ENCODE measurements around the gene CAMK2N1. TPM values are rescaled to one million over a fixed set of nuclear protein-coding genes. Genes with fewer than 3 reads are reported as not detected.
A peak's percentile ranks its signal among the peaks of the same experiment; 100 is the strongest.

CAMK2N1 gene
- total and polyA plus RNA-seq, 2 experiments from 2014 or later: 38.5 to 45.5 TPM

DNA sequence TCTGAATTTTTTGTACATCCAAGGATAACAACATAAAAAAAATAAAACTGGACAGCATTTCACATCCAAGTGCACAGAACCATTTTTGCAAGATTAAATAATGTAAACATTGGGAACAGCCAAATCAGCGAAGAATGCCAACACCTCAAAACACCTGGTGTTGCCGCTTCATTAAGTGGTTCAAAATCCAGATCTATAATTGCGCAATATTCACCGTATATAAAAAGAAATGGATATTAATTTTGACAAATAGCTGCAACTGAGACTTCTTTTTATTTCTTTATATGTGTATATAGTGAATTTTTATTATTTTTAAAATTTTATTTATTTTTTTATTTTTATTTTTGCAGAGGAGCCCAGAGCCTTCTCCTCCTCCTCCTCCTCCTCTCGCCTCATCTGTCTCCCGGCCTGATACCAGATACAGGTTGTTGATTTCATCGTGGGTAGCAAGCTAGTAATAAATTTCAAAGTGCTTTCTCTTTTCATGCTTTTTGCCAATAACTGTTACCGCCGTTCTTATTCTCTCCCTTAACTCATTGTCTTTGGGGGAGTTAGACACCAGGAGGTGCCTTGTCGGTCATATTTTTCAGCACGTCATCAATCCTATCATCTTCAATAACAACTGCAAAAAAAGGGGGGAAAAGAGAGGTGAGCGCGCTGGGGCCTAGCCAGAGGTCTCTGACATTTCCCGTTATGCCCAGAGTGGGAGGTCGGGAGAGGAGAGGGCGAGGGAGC, 2.7 kb downstream of the CAMK2N1 start:
- H3K4me1 ChIP-seq (ENCODE audit: insufficient read depth): peaks cover 42% of the 10 kb centered on the region
- H2AFZ ChIP-seq: no peak overlapping the region
- H3K79me2 ChIP-seq: peaks cover 37% of the 10 kb centered on the region
- H3K4me2 ChIP-seq: peak overlapping the region; percentile 95
- no peaks in the 10 kb centered on the region for H3K36me3 ChIP-seq (replicated peaks; ENCODE audit: insufficient read depth, low read depth)
- peaks cover 14% of the 10 kb centered on the region for H4K20me1 ChIP-seq (ENCODE audit: insufficient read depth, poor library complexity, severe bottlenecking)
- peak overlapping the region; percentile 95 for H3K27ac ChIP-seq
- no peaks in the 10 kb centered on the region for H3K9me3 ChIP-seq (ENCODE audit: low read depth)
- H3K4me3 ChIP-seq: peak overlapping the region; percentile 94
- WGBS (ENCODE audit: low lambda C conversion rate, missing lambda C conversion rate): 44% methylated on average over 16 of the region's 16 CpGs
- H3K9me2 ChIP-seq (replicated peaks; ENCODE audit: insufficient read depth): no peaks in the 10 kb centered on the region
- H3K27me3 ChIP-seq: no peaks in the 10 kb centered on the region
- TF ChIP-seq CTCF (IDR thresholded peaks at IDR 0.05; ENCODE audit: poor library complexity) (no peak), EZH2phosphoT487 (IDR thresholded peaks at IDR 0.05; ENCODE audit: low read depth, severe bottlenecking, unreplicated experiment) (no peak), EZH2 (IDR thresholded peaks at IDR 0.05; ENCODE audit: borderline replicate concordance) (no peak)
- no peak for DNase-seq (ENCODE audit: low spot score)

DNA sequence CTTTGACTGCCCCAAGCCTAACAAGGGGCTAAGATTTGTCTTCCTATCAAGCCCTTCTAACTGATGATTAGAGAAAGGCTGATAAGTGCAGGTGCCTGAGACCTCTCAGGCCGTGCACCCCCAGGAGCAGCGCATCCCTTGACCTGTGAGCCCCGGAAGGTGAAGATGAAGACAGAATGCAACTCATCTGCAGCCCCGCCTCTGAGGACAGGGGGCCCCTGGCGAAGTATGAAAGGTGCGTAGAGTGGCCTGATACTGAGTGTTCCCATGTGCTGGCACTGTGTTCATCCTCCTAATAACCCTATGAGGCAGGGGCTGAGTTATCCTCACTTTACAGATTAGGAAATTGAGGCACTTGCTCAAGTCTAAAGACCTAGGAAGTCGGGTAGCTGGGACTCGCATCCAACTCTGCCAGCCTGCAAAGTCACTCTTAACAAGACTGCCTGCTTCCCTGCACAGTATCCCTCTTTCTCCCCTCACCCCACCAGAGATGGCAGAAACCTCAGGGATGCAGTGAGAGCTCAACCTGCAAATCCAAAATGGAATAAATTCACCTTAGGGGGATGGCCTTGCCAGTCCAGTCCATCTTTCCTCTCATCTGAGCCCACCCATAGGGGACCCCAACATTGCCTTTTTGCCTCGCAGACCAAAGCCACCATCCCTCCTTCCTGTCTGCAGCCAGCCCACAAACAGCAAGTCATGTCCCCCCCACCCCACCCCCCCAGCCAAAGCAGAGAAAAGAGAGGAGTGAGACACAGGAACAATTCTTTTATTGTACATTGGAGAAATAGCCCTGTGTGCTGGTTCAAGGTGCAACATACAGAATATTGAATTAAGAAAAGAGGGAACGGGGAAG, 4.1 kb downstream of the CAMK2N1 start:
- no peak overlapping the region for H2AFZ ChIP-seq
- H4K20me1 ChIP-seq (ENCODE audit: insufficient read depth, poor library complexity, severe bottlenecking): peaks cover 14% of the 10 kb centered on the region
- H3K4me2 ChIP-seq: peak overlapping the region; percentile 95
- no peaks in the 10 kb centered on the region for H3K36me3 ChIP-seq (replicated peaks; ENCODE audit: insufficient read depth, low read depth)
- peaks cover 42% of the 10 kb centered on the region for H3K79me2 ChIP-seq
- no peaks in the 10 kb centered on the region for H3K9me3 ChIP-seq (ENCODE audit: low read depth)
- peak overlapping the region; percentile 95 for H3K27ac ChIP-seq
- peaks cover 56% of the 10 kb centered on the region for H3K4me1 ChIP-seq (ENCODE audit: insufficient read depth)
- no peak overlapping the region for H3K4me3 ChIP-seq
- no peaks in the 10 kb centered on the region for H3K27me3 ChIP-seq
- no peak for DNase-seq (ENCODE audit: low spot score)
- H3K9me2 ChIP-seq (replicated peaks; ENCODE audit: insufficient read depth): no peaks in the 10 kb centered on the region
- WGBS (ENCODE audit: low lambda C conversion rate, missing lambda C conversion rate): 75% methylated on average over 10 of the region's 10 CpGs
- TF ChIP-seq EZH2phosphoT487 (IDR thresholded peaks at IDR 0.05; ENCODE audit: low read depth, severe bottlenecking, unreplicated experiment) (no peak), EZH2 (IDR thresholded peaks at IDR 0.05; ENCODE audit: borderline replicate concordance) (no peak), CTCF (IDR thresholded peaks at IDR 0.05; ENCODE audit: poor library complexity) (no peak)

GRCh38 chr1:20480951-20481617, 4.9 kb downstream of the CAMK2N1 start:
- peak overlapping the region; percentile 95 for H3K4me2 ChIP-seq
- peaks cover 45% of the 10 kb centered on the region for H3K79me2 ChIP-seq
- peaks cover 64% of the 10 kb centered on the region for H3K4me1 ChIP-seq (ENCODE audit: insufficient read depth)
- WGBS (ENCODE audit: low lambda C conversion rate, missing lambda C conversion rate): 53% methylated on average over 7 of the region's 7 CpGs
- no peaks in the 10 kb centered on the region for H3K27me3 ChIP-seq
- H4K20me1 ChIP-seq (ENCODE audit: insufficient read depth, poor library complexity, severe bottlenecking): peaks cover 14% of the 10 kb centered on the region
- no peak for TF ChIP-seq CTCF (IDR thresholded peaks at IDR 0.05; ENCODE audit: poor library complexity)
- TF ChIP-seq EZH2phosphoT487 (IDR thresholded peaks at IDR 0.05; ENCODE audit: low read depth, severe bottlenecking, unreplicated experiment): no peak
- TF ChIP-seq EZH2 (IDR thresholded peaks at IDR 0.05; ENCODE audit: borderline replicate concordance): no peak
- no peaks in the 10 kb centered on the region for H3K9me3 ChIP-seq (ENCODE audit: low read depth)
- peak overlapping the region; percentile 95 for H3K27ac ChIP-seq
- no peak overlapping the region for H3K4me3 ChIP-seq
- no peaks in the 10 kb centered on the region for H3K36me3 ChIP-seq (replicated peaks; ENCODE audit: insufficient read depth, low read depth)
- DNase-seq (ENCODE audit: low spot score): peak; percentile 69
- H3K9me2 ChIP-seq (replicated peaks; ENCODE audit: insufficient read depth): no peaks in the 10 kb centered on the region
- no peak overlapping the region for H2AFZ ChIP-seq
